ENCODE measurements around the gene LMF1.

GRCh38 chr16:866252-866896, 104.4 kb downstream of the LMF1 start:
- TF ChIP-seq CTCF (IDR thresholded peaks at IDR 0.05) (no peak), POLR2A (IDR thresholded peaks at IDR 0.05) (no peak)
